Lung (tissue), 12 donors: ENCODE data around the gene ZNF410. TPM values are rescaled to one million over a fixed set of nuclear protein-coding genes. Genes with fewer than 3 reads are reported as not detected.
"Not testable (repeated sequence)": the region's sequence is repeated elsewhere in the genome, so short reads cannot be mapped to it uniquely, and the experiment has no call there.

Experiments used
- ATAC-seq: fragments of 200-7000 bp; cut with Tn5 transposase; one replicate; pipeline ENCODE4 v1.9.1; 2020; ENCODE audit warnings: moderate number of reproducible peaks; ENCODE audit not compliant: insufficient read depth, low FRiP score
- DNase-seq, 3 donors: peaks; one replicate each; pipeline ENCODE4 v3.0.0-alpha.2; 2013 to 2017
- H3K27ac ChIP-seq, 2 donors: one replicate each; pipeline ENCODE4 v1.5.1; 2013; ENCODE audit warnings: mild to moderate bottlenecking in 2 of 2, moderate library complexity in 2 of 2, control low read depth in 1 of 2, inconsistent platforms in 1 of 2, low read depth in 1 of 2, low read length in 1 of 2
- H3K27me3 ChIP-seq, 3 donors: one replicate each; pipeline ENCODE4 v1.5.1; 2013; ENCODE audit warnings: low read length in 2 of 3; ENCODE audit not compliant: control insufficient read depth in 3 of 3, insufficient read depth in 3 of 3
- H3K36me3 ChIP-seq, 4 donors: one replicate each; pipeline ENCODE4 v1.5.1; 2013; ENCODE audit warnings: low read length in 4 of 4, mild to moderate bottlenecking in 1 of 4, moderate library complexity in 1 of 4; ENCODE audit not compliant: control insufficient read depth in 4 of 4, insufficient read depth in 4 of 4
- H3K4me1 ChIP-seq, 5 donors: one replicate each; pipeline ENCODE4 v1.5.1; 2013; ENCODE audit warnings: low read length in 5 of 5, mild to moderate bottlenecking in 2 of 5, moderate library complexity in 1 of 5; ENCODE audit not compliant: control insufficient read depth in 5 of 5, insufficient read depth in 5 of 5
- H3K4me3 ChIP-seq: one replicate; pipeline ENCODE4 v1.5.1; 2013; ENCODE audit warnings: mild to moderate bottlenecking, control low read depth, moderate library complexity
- H3K9ac ChIP-seq, 2 donors: one replicate each; pipeline ENCODE4 v1.5.1; 2013; ENCODE audit warnings: low read length in 2 of 2, control low read depth in 1 of 2; ENCODE audit not compliant: insufficient read depth in 1 of 2
- H3K9me3 ChIP-seq, 4 donors: one replicate each; pipeline ENCODE4 v1.5.1; 2013; ENCODE audit warnings: low read length in 3 of 4, mild to moderate bottlenecking in 1 of 4, moderate library complexity in 1 of 4; ENCODE audit not compliant: control insufficient read depth in 4 of 4, insufficient read depth in 3 of 4
- CTCF ChIP-seq: IDR thresholded peaks from 2 replicates; pipeline ENCODE4 v1.5.1; 2012; ENCODE audit warnings: mild to moderate bottlenecking; ENCODE audit errors: control extremely low read depth, extremely low read depth
- WGBS, 2 donors: extraction: QIAGEN DNeasy Blood & Tissue Kit; methylation state at CpG; one replicate each; pipeline ENCODE4 v1.1.7; 2013; 5-methylcytosine and 5-hydroxymethylcytosine counted together
- polyA plus RNA-seq, 2 donors: library from polyadenylated mRNA; stranded (reverse); fragments of 200-250 nt; gene quantifications; one replicate each; pipeline ENCODE4 v1.2.1, GENCODE V29; 2013
- total RNA-seq, 2 donors: library from RNA; depleted of rRNA in 1 of 2; stranded (reverse); fragments of >200 nt in 1 of 2; gene quantifications; one replicate each; pipeline ENCODE4 v1.2.1, GENCODE V29; 2014 to 2021
- donor health status: control.
- donor health status: control.
- donor health status: Bipolar disorder and iron deficiency.
- donor health status: healthy.
- donor health status: DM: yes; HTN: yes; CAD: no.

ZNF410 gene
- total and polyA plus RNA-seq, 4 donors = 31.5 to 76.1 (median 35.4) TPM

GRCh38 chr14:73889376-73889775 is 2.7 kb downstream of the ZNF410 start:
- no peaks in the 10 kb centered on the region for H3K9me3 ChIP-seq
- H3K27me3 ChIP-seq = no peaks in the 10 kb centered on the region
- no peak for DNase-seq
- no peak for ATAC-seq
- TF ChIP-seq CTCF = no peak
- H3K27ac ChIP-seq = no peak overlapping the region
- no peak overlapping the region for H3K9ac ChIP-seq
- no peak overlapping the region for H3K4me3 ChIP-seq
- peaks cover 1 to 12% (median 10%) of the 10 kb centered on the region in 4 donors for H3K36me3 ChIP-seq
- WGBS, 2 donors = 81 to 87% methylated on average over 5 of the region's 5 CpGs
- peaks cover 0 to 16% (median 11%) of the 10 kb centered on the region in 5 donors for H3K4me1 ChIP-seq

DNA sequence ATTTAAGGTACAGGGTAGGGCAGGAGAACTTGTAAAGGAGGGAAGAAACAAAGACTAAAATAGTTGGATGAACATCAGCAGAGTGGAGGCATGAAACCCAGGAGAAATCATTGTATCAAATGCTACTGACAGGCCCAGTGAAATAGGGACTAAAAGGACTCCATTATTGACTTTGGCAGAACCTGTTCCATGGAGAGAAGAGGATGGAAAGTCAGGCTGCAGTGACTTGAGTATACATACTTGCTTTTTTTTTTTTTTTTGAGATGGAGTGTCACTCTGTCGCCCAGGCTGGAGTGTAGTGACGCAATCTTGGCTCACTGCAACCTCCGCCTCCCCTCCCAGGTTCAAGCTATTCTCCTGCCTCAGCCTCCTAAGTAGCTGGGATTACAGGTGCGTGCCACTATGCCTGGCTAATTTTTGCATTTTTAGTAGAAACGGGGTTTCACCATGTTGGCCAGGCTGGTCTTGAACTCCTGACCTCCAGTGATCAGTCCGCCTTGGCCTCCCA is 7.6 kb downstream of the ZNF410 start:
- H3K9me3 ChIP-seq, H3K27me3 ChIP-seq, H3K4me3 ChIP-seq, ATAC-seq, H3K27ac ChIP-seq, H3K4me1 ChIP-seq, H3K9ac ChIP-seq: not testable (repeated sequence)
- peaks cover 14 to 39% (median 33%) of the 10 kb centered on the region in 4 donors for H3K36me3 ChIP-seq
- 71 to 76% methylated on average over 6 of the region's 6 CpGs for WGBS, 2 donors
- DNase-seq = peak in 1 of 3 donors; percentile 3

GRCh38 chr14:73895939-73896338 is 9.3 kb downstream of the ZNF410 start:
- H3K36me3 ChIP-seq = peaks cover 18 to 41% (median 40%) of the 10 kb centered on the region in 4 donors
- H3K27me3 ChIP-seq = no peaks in the 10 kb centered on the region
- no peak for DNase-seq
- no peak for TF ChIP-seq CTCF
- H3K9me3 ChIP-seq = no peaks in the 10 kb centered on the region
- no peak overlapping the region for H3K9ac ChIP-seq
- ATAC-seq = no peak
- 77 to 85% methylated on average over 1 of the region's 1 CpG for WGBS, 2 donors
- peaks cover 0 to 10% (median 0%) of the 10 kb centered on the region in 5 donors for H3K4me1 ChIP-seq
- H3K27ac ChIP-seq = no peak overlapping the region
- no peak overlapping the region for H3K4me3 ChIP-seq

DNA sequence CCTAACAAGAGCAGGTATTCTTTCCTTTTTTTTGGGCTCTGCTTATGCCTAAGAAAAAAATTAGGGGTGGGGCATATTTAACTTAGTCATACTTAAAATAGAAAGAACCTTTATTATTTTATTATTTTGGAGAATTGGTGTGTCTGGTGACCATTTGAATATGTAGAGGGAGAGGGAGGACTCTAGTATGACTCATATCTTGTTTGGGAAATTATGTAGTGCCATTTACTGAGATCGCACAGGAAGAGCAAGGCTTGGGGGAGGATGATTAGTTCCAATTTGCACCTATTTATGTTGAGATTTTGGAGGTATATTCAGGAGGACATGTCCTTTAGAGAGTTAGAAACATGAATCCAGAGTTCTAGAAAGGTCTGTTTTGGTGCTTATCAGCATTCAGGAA is 9.9 kb downstream of the ZNF410 start:
- Histone ChIP-seq H3K27ac (no peak overlapping the region), H3K9me3 (no peaks in the 10 kb centered on the region), H3K9ac (no peak overlapping the region), H3K36me3 (peaks cover 18 to 41% (median 40%) of the 10 kb centered on the region in 4 donors), H3K4me1 (peaks cover 0 to 10% (median 0%) of the 10 kb centered on the region in 5 donors), H3K27me3 (no peaks in the 10 kb centered on the region), H3K4me3 (no peak overlapping the region)
- 69 to 89% methylated on average over 1 of the region's 1 CpG for WGBS, 2 donors
- no peak for TF ChIP-seq CTCF
- no peak for DNase-seq
- ATAC-seq = no peak
